Right atrium auricular region (tissue), 2 donors: Measurements from ENCODE around the gene CLCN5. TPM values are rescaled to one million over a fixed set of nuclear protein-coding genes. Genes with fewer than 3 reads are reported as not detected.

Experiments
- DNase-seq: peaks from one replicate; pipeline ENCODE4 v3.0.0-alpha.2; 2019; ENCODE audit warnings: low spot score
- H3K27ac ChIP-seq, 2 donors: fragments of 200-600 bp; sonication (generic); 1 replicate in 1 of 2; 2 replicates in 1 of 2; pipeline ENCODE4 v1.5.1; 2016 to 2019
- H3K27me3 ChIP-seq, 2 donors: fragments of 200-600 bp; sonication (generic); one replicate each; pipeline versions ENCODE4 v1.5.1 to v1.6.0; 2017 to 2019
- H3K36me3 ChIP-seq: fragments of 200-600 bp; sonication (generic); one replicate; pipeline ENCODE4 v1.5.1; 2016
- H3K4me1 ChIP-seq, 2 donors: fragments of 200-600 bp; sonication (generic); one replicate each; pipeline versions ENCODE4 v1.5.1 to v1.6.0; 2017 to 2019
- H3K4me3 ChIP-seq, 2 donors: fragments of 200-600 bp; sonication (generic); 1 replicate in 1 of 2; 2 replicates in 1 of 2; pipeline ENCODE4 v1.5.1; 2017 to 2019; ENCODE audit warnings: mild to moderate bottlenecking in 1 of 2, moderate library complexity in 1 of 2
- H3K9me3 ChIP-seq, 2 donors: fragments of 200-600 bp; sonication (generic); one replicate each; pipeline ENCODE4 v1.5.1; 2019
- CTCF ChIP-seq, 2 donors: fragments of 200-600 bp; sonication (generic); IDR thresholded peaks; one replicate each; pipeline ENCODE4 v1.5.1; 2019; ENCODE audit warnings: antibody characterized with exemption in 2 of 2
- total RNA-seq, 2 donors: library from RNA; depleted of rRNA; stranded (reverse); fragments of >200 nt; gene quantifications; one replicate each; pipeline ENCODE4 v1.1.0, GENCODE V29; 2016

Gene CLCN5
- total RNA-seq, 2 donors from 2014 or later = 1.9 to 3.1 TPM

GRCh38 chrX:49977319-49978090, 55.1 kb downstream of the CLCN5 start:
- no peaks in the 10 kb centered on the region for H3K36me3 ChIP-seq
- no peaks in the 10 kb centered on the region for H3K27me3 ChIP-seq
- no peak overlapping the region for H3K27ac ChIP-seq

GRCh38 chrX:49978176-49978575, 55.8 kb downstream of the CLCN5 start:
- Histone ChIP-seq H3K27ac (no peak overlapping the region), H3K4me1 (no peaks in the 10 kb centered on the region), H3K9me3 (no peaks in the 10 kb centered on the region), H3K4me3 (no peak overlapping the region), H3K36me3 (no peaks in the 10 kb centered on the region), H3K27me3 (no peaks in the 10 kb centered on the region)
- DNase-seq = no peak
- TF ChIP-seq CTCF (IDR thresholded peaks at IDR 0.05) = no peak

More at GRCh38 chrX:49977319-49978090, 55.1 kb downstream of the CLCN5 start:
- no peak for DNase-seq
- no peaks in the 10 kb centered on the region for H3K9me3 ChIP-seq
- no peak overlapping the region for H3K4me3 ChIP-seq
- no peaks in the 10 kb centered on the region for H3K4me1 ChIP-seq
- no peak for TF ChIP-seq CTCF (IDR thresholded peaks at IDR 0.05)

DNA sequence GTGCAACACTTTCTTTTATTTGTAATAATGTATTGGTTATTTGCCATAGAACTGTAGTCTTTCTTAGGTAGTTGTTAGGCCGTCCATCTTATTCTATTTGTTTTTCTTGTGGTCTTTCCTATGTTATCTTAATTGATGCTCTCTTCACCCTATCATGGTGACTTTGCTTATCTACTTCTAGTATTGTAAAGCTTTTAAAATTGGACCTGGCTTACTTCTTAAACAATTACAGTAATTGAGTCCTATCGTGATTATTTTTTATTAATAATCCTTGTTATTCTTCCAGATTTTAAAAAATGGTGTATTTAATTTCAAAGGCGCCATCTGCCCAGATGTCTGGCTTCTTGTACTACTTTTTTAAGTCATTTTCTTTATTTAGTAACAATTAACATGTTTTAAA, 63.7 kb downstream of the CLCN5 start:
- Histone ChIP-seq H3K4me3 (no peak overlapping the region), H3K36me3 (no peaks in the 10 kb centered on the region), H3K27me3 (no peaks in the 10 kb centered on the region), H3K9me3 (no peaks in the 10 kb centered on the region), H3K27ac (no peak overlapping the region), H3K4me1 (no peaks in the 10 kb centered on the region)
- no peak for TF ChIP-seq CTCF (IDR thresholded peaks at IDR 0.05)
- no peak for DNase-seq

- H3K9me3 ChIP-seq = no peaks in the 10 kb centered on the region
- H3K4me1 ChIP-seq = no peaks in the 10 kb centered on the region
- no peak for TF ChIP-seq CTCF (IDR thresholded peaks at IDR 0.05)
- no peak overlapping the region for H3K4me3 ChIP-seq
- no peak for DNase-seq
- H3K27me3 ChIP-seq = no peaks in the 10 kb centered on the region
- H3K36me3 ChIP-seq = no peaks in the 10 kb centered on the region
- H3K27ac ChIP-seq = no peak overlapping the region
These were observed 65.3 kb downstream of the CLCN5 start for GRCh38 chrX:49987651-49988050.

DNA sequence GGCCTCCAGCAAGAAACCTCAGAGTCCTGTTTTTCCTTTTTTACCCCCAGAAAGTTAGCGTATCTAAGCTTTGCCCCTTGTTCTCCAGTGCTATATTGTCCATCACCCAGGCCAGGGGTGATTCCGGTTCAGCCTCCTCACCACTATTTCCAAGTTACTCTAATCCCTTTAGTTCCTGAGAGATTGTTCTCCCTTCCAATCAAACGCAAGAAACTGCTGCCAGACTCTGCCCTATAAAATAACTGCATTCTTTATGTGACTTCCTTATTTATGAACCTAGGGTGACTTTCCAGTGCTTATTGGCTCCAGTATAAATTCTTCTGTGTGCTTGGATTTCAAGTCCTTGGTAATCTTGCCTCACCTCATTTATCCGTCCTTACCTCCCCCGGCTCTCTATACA, 65.7 kb downstream of the CLCN5 start:
- H3K9me3 ChIP-seq = no peaks in the 10 kb centered on the region
- H3K4me1 ChIP-seq = no peaks in the 10 kb centered on the region
- H3K27me3 ChIP-seq = no peaks in the 10 kb centered on the region
- no peak for TF ChIP-seq CTCF (IDR thresholded peaks at IDR 0.05)
- no peak for DNase-seq
- H3K27ac ChIP-seq = no peak overlapping the region
- H3K4me3 ChIP-seq = no peak overlapping the region
- no peaks in the 10 kb centered on the region for H3K36me3 ChIP-seq

DNA sequence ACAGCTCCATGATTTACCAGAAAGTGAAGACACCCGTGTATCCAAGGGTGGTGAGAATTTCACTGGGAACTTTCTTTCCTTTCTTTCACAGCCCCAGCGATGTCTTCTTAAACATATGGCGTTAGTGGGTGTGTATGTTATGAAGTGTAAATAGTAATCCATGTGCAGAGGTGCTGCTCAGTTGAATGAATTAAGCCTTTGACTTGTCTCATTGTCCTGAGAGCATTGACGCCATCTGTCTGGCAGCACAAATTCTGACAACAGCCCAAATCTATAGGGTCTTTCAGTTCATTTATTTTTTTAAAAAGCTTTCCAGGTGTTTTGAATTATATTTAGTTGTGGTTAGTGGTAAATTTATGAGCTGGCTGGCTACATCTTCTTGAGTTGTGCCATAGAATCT, 69.4 kb downstream of the CLCN5 start:
- Histone ChIP-seq H3K4me3 (no peak overlapping the region), H3K4me1 (no peaks in the 10 kb centered on the region), H3K27ac (no peak overlapping the region), H3K27me3 (no peaks in the 10 kb centered on the region), H3K36me3 (no peaks in the 10 kb centered on the region), H3K9me3 (no peaks in the 10 kb centered on the region)
- TF ChIP-seq CTCF (IDR thresholded peaks at IDR 0.05) = no peak
- no peak for DNase-seq
